ENCODE measurements around the gene MARCKSL1. TPM values are rescaled to one million over a fixed set of nuclear protein-coding genes. Genes with fewer than 3 reads are reported as not detected.
A peak's percentile ranks its signal among the peaks of the same experiment; 100 is the strongest.

The MARCKSL1 gene
- total RNA-seq, 1 experiment from 2014 or later = 91.5 TPM

DNA sequence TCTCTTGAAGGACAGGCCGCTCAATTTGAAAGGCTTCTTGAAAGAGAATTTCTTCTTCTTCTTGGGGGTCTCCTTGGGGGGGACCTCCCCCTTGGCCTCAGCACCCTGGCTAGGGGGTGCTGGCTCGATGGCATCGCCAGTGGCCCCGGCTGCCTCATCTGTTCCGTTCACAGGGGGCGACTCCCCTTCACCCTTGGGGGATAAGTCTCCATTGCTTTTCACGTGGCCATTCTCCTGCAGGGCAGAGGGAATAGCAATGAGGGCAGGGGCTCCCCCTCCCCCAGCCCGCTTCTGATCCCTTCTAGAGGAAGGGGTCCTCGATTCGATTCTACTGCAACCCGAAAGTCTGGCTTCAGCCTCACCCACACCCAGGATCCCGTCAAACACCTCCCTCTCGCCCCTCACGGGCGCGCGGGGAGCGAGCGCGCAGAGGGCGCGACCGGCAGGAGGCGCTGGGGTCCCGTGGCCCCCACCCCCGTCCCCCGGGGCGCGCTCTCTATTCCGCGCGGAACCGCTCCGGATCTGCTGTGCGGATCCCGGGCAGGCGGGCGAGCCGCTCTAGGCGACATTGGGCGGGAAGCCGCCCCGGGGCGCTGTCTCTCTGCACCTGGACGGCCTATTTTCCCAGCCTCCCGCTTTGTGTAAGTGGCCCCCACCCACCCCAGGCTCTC lies 1.0 kb downstream of the MARCKSL1 start:
- H3K9me3 ChIP-seq (ENCODE audit: insufficient read depth, low read depth) = no peaks in the 10 kb centered on the region
- peaks cover 50% of the 10 kb centered on the region for H3K4me1 ChIP-seq (replicated peaks; ENCODE audit: insufficient read depth)
- peak overlapping the region; percentile 84 for H3K4me2 ChIP-seq
- DNase-seq = peak; percentile 34
- TF ChIP-seq CTCF (conservative IDR thresholded peaks at IDR 0.05) (peak; percentile 68), EZH2 (IDR thresholded peaks at IDR 0.05; ENCODE audit: low read depth) (no peak)
- H3K9me2 ChIP-seq (ENCODE audit: insufficient read depth) = no peaks in the 10 kb centered on the region
- peak overlapping the region; percentile 79 for H3K4me3 ChIP-seq
- H3K79me2 ChIP-seq (ENCODE audit: low read depth) = peaks cover 13% of the 10 kb centered on the region
- ChIA-PET CTCF (interaction anchor here (0.5 to 0.6 kb wide), 2 partner anchors 11 to 28 kb away, joined by 4 read pairs; no protein-coding TSS in a partner anchor), POLR2A (ENCODE audit: unreplicated experiment) (interaction anchor here (0.6 kb wide), 3 partner anchors 11 to 814 kb away, joined by 4 to 7 read pairs (median 4); no protein-coding TSS in a partner anchor)
- H3F3A ChIP-seq (ENCODE audit: insufficient read depth, low read depth) = peaks cover 48% of the 10 kb centered on the region
- BruUV-seq (replicated peaks) = TSS peak; percentile 42
- no peaks in the 10 kb centered on the region for H4K20me1 ChIP-seq (ENCODE audit: insufficient read depth)
- H3K27me3 ChIP-seq (ENCODE audit: insufficient read depth, low read depth) = no peaks in the 10 kb centered on the region
- peak overlapping the region; percentile 56; the same call in 1 of the 2 replicates for H2AFZ ChIP-seq
- intact Hi-C loops (cut with micrococcal nuclease; ENCODE audit: unreplicated experiment) = no loop called here
- peaks cover 2% of the 10 kb centered on the region; the same call in 1 of the 2 replicates for H3K36me3 ChIP-seq (ENCODE audit: low read depth)
- H3K27ac ChIP-seq = no peak overlapping the region

GRCh38 chr1:32334274-32334861 lies 1.7 kb downstream of the MARCKSL1 start:
- intact Hi-C loops (cut with micrococcal nuclease; ENCODE audit: unreplicated experiment) = no loop called here
- Histone ChIP-seq H3K79me2 (ENCODE audit: low read depth) (peaks cover 13% of the 10 kb centered on the region), H3K4me1 (replicated peaks; ENCODE audit: insufficient read depth) (peaks cover 50% of the 10 kb centered on the region), H3K9me3 (ENCODE audit: insufficient read depth, low read depth) (no peaks in the 10 kb centered on the region), H3K27ac (no peak overlapping the region), H3K36me3 (ENCODE audit: low read depth) (peaks cover 2% of the 10 kb centered on the region; the same call in 1 of the 2 replicates), H3K9me2 (ENCODE audit: insufficient read depth) (no peaks in the 10 kb centered on the region), H4K20me1 (ENCODE audit: insufficient read depth) (no peaks in the 10 kb centered on the region), H3K4me2 (peak overlapping the region; percentile 84), H3K4me3 (peak overlapping the region; percentile 79; the same call in 1 of the 2 replicates), H2AFZ (no peak overlapping the region), H3K27me3 (ENCODE audit: insufficient read depth, low read depth) (no peaks in the 10 kb centered on the region), H3F3A (ENCODE audit: insufficient read depth, low read depth) (peaks cover 52% of the 10 kb centered on the region)
- peak in 1 of 2 experiments; percentile 12 for DNase-seq
- POLR2A ChIA-PET (ENCODE audit: unreplicated experiment) = no interaction called here
- no TSS peak for BruUV-seq (replicated peaks)
- TF ChIP-seq CTCF (conservative IDR thresholded peaks at IDR 0.05) = no peak
- TF ChIP-seq EZH2 (IDR thresholded peaks at IDR 0.05; ENCODE audit: low read depth) = no peak
- CTCF ChIA-PET = no interaction called here

GRCh38 chr1:32333251-32333963 lies 2.6 kb downstream of the MARCKSL1 start:
- no peaks in the 10 kb centered on the region for H3K27me3 ChIP-seq (ENCODE audit: insufficient read depth, low read depth)
- peaks cover 13% of the 10 kb centered on the region for H3K79me2 ChIP-seq (ENCODE audit: low read depth)
- intact Hi-C loops (cut with micrococcal nuclease; ENCODE audit: unreplicated experiment) = no loop called here
- peak overlapping the region; percentile 52 for H3K27ac ChIP-seq
- BruUV-seq (replicated peaks) = TSS peak; percentile 35
- no peak overlapping the region for H2AFZ ChIP-seq
- peak in 1 of 2 experiments; percentile 32 for DNase-seq
- no peaks in the 10 kb centered on the region for H3K9me2 ChIP-seq (ENCODE audit: insufficient read depth)
- CTCF ChIA-PET = interaction anchor here (0.6 kb wide), 2 partner anchors 128 to 851 kb away, joined by 3 to 4 read pairs; partner anchors contain the start of gene IQCC
- TF ChIP-seq EZH2 (IDR thresholded peaks at IDR 0.05; ENCODE audit: low read depth) (no peak), CTCF (conservative IDR thresholded peaks at IDR 0.05) (no peak)
- no peaks in the 10 kb centered on the region for H4K20me1 ChIP-seq (ENCODE audit: insufficient read depth)
- POLR2A ChIA-PET (ENCODE audit: unreplicated experiment) = interaction anchor here (0.6 kb wide), 1 partner anchor 54 kb away, joined by 6 read pairs; no protein-coding TSS in a partner anchor
- H3K9me3 ChIP-seq (ENCODE audit: insufficient read depth, low read depth) = no peaks in the 10 kb centered on the region
- peaks cover 52% of the 10 kb centered on the region for H3F3A ChIP-seq (ENCODE audit: insufficient read depth, low read depth)
- peaks cover 50% of the 10 kb centered on the region for H3K4me1 ChIP-seq (replicated peaks; ENCODE audit: insufficient read depth)
- peaks cover 2% of the 10 kb centered on the region; the same call in 1 of the 2 replicates for H3K36me3 ChIP-seq (ENCODE audit: low read depth)
- no peak overlapping the region; the same call in 1 of the 2 replicates for H3K4me3 ChIP-seq
- H3K4me2 ChIP-seq = peak overlapping the region; percentile 84

Data from PC-9 (cell line).